ENCODE measurements around the gene FAM83D. TPM values are rescaled to one million over a fixed set of nuclear protein-coding genes. Genes with fewer than 3 reads are reported as not detected.

FAM83D gene, protein sequence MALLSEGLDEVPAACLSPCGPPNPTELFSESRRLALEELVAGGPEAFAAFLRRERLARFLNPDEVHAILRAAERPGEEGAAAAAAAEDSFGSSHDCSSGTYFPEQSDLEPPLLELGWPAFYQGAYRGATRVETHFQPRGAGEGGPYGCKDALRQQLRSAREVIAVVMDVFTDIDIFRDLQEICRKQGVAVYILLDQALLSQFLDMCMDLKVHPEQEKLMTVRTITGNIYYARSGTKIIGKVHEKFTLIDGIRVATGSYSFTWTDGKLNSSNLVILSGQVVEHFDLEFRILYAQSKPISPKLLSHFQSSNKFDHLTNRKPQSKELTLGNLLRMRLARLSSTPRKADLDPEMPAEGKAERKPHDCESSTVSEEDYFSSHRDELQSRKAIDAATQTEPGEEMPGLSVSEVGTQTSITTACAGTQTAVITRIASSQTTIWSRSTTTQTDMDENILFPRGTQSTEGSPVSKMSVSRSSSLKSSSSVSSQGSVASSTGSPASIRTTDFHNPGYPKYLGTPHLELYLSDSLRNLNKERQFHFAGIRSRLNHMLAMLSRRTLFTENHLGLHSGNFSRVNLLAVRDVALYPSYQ
- 7.7 TPM for total RNA-seq (ENCODE audit: unreplicated experiment)
- long read RNA-seq, partial matches to known transcripts = 0 of 3 reads
- long read RNA-seq, other reads (novel, unspliced or antisense) = 0 of 3 reads

DNA sequence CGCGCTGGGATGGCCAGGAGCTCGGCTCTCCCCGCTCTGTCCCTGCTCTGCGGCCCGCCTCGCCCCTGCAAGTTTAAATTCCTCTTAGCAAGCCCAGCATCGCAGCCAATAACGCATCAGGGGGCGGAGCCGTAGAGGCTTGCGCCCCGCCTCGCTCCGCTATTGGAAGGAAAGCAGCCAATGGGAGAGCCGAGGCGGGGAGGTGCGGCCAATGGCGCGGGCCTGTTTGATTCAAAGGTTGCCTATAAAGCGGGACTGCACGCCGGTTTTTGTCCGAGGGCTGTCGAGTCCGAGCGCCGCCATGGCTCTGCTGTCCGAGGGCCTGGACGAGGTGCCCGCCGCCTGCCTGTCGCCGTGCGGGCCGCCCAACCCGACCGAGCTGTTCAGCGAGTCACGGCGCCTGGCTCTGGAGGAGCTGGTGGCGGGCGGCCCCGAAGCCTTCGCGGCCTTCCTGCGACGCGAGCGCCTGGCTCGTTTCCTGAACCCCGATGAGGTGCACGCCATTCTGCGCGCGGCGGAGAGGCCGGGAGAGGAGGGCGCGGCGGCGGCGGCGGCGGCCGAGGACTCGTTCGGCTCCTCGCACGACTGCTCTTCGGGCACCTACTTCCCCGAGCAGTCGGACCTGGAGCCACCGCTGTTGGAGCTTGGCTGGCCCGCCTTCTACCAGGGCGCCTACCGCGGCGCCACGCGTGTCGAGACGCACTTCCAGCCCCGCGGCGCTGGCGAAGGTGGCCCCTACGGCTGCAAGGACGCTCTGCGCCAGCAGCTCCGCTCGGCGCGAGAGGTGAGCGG is at the start of gene FAM83D:
Gene FAM83D, plus strand, starts transcription at position 276 of the 792 bp plus-strand sequence. Its CDS starts 26 bp downstream, at position 302.
- TF ChIP-seq, protein P1, sequence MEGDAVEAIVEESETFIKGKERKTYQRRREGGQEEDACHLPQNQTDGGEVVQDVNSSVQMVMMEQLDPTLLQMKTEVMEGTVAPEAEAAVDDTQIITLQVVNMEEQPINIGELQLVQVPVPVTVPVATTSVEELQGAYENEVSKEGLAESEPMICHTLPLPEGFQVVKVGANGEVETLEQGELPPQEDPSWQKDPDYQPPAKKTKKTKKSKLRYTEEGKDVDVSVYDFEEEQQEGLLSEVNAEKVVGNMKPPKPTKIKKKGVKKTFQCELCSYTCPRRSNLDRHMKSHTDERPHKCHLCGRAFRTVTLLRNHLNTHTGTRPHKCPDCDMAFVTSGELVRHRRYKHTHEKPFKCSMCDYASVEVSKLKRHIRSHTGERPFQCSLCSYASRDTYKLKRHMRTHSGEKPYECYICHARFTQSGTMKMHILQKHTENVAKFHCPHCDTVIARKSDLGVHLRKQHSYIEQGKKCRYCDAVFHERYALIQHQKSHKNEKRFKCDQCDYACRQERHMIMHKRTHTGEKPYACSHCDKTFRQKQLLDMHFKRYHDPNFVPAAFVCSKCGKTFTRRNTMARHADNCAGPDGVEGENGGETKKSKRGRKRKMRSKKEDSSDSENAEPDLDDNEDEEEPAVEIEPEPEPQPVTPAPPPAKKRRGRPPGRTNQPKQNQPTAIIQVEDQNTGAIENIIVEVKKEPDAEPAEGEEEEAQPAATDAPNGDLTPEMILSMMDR (IDR thresholded peaks at IDR 0.05; ENCODE audit: unreplicated experiment) = peak; percentile 68
- Mint-ChIP-seq H3K36me3 (ENCODE audit: low read depth, unreplicated experiment) (peaks cover 4% of the 10 kb centered on the region), H3K4me1 (ENCODE audit: unreplicated experiment) (peaks cover 9% of the 10 kb centered on the region), H3K27me3 (ENCODE audit: unreplicated experiment) (peaks cover 7% of the 10 kb centered on the region), H3K27ac (ENCODE audit: unreplicated experiment) (no peak within 1 kb of the TSS), H3K9me3 (ENCODE audit: unreplicated experiment) (no peaks in the 10 kb centered on the region), H3K4me3 (ENCODE audit: unreplicated experiment) (peak within 1 kb of the TSS; percentile 89)
- DNase-seq (ENCODE audit: low spot score) = peak; percentile 96

DNA sequence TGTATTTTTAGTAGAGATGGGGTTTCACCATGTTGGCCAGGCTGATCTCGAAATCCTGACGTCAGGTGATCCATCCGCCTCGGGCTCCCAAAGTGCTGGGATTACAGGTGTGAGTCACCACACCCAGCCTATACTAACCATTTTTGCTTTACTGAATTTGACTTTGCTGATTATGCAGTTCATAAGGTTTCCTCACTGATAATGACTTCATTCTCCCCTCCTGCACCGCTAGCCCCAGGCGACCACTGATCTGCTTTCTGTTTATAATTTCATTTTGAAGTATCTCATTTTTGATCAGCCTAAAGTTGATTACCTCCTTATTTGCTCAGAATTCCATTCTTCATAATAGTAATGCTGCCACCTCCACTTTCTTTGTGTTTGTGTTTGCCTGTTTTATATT is 48.7 kb upstream of the FAM83D start:
- TF ChIP-seq, protein P1 (IDR thresholded peaks at IDR 0.05; ENCODE audit: unreplicated experiment) = no peak
- peaks cover 64% of the 10 kb centered on the region for H3K4me1 Mint-ChIP-seq (ENCODE audit: unreplicated experiment)
- H3K9me3 Mint-ChIP-seq (ENCODE audit: unreplicated experiment) = no peaks in the 10 kb centered on the region
- H3K27me3 Mint-ChIP-seq (ENCODE audit: unreplicated experiment) = peaks cover 11% of the 10 kb centered on the region
- H3K36me3 Mint-ChIP-seq (ENCODE audit: low read depth, unreplicated experiment) = peaks cover 2% of the 10 kb centered on the region
- no peak overlapping the region for H3K27ac Mint-ChIP-seq (ENCODE audit: unreplicated experiment)
- peak overlapping the region; percentile 57 for H3K4me3 Mint-ChIP-seq (ENCODE audit: unreplicated experiment)
- DNase-seq (ENCODE audit: low spot score) = no peak

DNA sequence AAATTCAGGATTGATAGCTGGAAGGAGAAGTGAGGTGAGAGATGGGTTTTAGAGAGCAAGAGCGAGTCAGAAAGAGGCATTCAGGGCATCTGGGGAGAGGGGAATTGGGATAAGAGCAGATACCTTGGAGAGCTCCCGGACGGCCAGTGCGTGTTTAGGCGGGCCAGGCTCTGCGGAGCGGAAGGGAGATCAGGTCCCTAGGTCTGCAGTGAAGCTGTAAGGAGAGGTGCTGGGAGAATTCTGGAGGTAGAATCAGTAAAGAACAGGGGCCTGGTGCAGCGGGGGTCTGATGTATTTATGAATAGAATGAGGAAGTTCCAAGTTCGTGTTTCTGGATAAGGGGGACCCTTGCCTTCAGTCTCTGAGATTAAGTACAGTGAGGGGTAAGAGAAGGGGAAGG is 47.4 kb upstream of the FAM83D start:
- H3K27me3 Mint-ChIP-seq (ENCODE audit: unreplicated experiment) = peaks cover 11% of the 10 kb centered on the region
- no peaks in the 10 kb centered on the region for H3K9me3 Mint-ChIP-seq (ENCODE audit: unreplicated experiment)
- peaks cover 58% of the 10 kb centered on the region for H3K4me1 Mint-ChIP-seq (ENCODE audit: unreplicated experiment)
- peak; percentile 64 for DNase-seq (ENCODE audit: low spot score)
- peak overlapping the region; percentile 4 for H3K4me3 Mint-ChIP-seq (ENCODE audit: unreplicated experiment)
- TF ChIP-seq, protein P1 (IDR thresholded peaks at IDR 0.05; ENCODE audit: unreplicated experiment) = no peak
- peaks cover 6% of the 10 kb centered on the region for H3K36me3 Mint-ChIP-seq (ENCODE audit: low read depth, unreplicated experiment)
- H3K27ac Mint-ChIP-seq (ENCODE audit: unreplicated experiment) = no peak overlapping the region

DNA sequence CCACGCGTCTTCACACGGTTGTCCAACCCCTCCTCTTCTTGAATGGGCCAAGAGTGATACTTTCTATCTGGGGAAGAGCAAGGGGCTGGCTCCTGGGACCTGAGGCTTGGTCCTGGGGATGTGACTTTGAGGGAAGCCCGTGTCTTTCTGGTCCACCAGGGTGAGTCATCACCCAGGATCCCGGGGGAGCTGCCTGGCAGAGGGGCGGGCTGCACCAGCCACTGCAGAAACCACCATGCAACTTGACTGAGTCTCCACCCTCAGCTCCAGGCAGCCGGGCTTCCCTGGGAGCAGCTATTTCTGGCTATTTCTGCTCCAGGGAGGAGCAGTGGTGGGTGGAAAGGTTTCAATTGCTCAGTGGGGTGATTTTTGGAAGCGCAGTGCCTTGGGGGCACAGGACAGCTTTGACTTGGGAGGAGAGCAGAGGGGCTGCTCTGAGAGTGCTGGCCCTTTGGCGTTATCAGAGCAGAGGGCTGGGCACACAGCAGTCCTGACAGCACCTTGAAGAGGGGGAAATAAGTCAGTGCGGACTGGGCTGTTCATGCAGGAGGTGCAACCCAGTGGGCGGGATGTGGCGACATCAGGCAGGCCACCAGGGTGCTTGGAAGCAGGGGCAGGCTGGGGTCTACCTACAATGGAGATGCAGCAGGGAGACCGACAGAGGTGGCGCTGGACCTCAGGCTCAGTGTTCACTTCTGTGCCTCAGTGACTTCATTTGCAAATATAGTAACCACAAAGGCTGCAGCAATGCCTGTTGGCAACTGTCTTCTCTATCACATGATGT is 45.1 kb upstream of the FAM83D start:
- DNase-seq (ENCODE audit: low spot score) = no peak
- H3K27me3 Mint-ChIP-seq (ENCODE audit: unreplicated experiment) = peaks cover 7% of the 10 kb centered on the region

More for the DNA sequence above, 45.1 kb upstream of the FAM83D start:
- TF ChIP-seq, protein P1 (IDR thresholded peaks at IDR 0.05; ENCODE audit: unreplicated experiment) = no peak
- no peaks in the 10 kb centered on the region for H3K9me3 Mint-ChIP-seq (ENCODE audit: unreplicated experiment)
- peaks cover 35% of the 10 kb centered on the region for H3K4me1 Mint-ChIP-seq (ENCODE audit: unreplicated experiment)
- peaks cover 6% of the 10 kb centered on the region for H3K36me3 Mint-ChIP-seq (ENCODE audit: low read depth, unreplicated experiment)
- no peak overlapping the region for H3K4me3 Mint-ChIP-seq (ENCODE audit: unreplicated experiment)
- H3K27ac Mint-ChIP-seq (ENCODE audit: unreplicated experiment) = no peak overlapping the region

Data from endothelial cell (in vitro differentiated cells).